RWPE2 (cell line): ENCODE results near the gene GCM1.
A peak's percentile ranks its signal among the peaks of the same experiment; 100 is the strongest.

Experiments used
- ATAC-seq: fragments of 200-7000 bp; cut with Tn5 transposase; 3 replicates; pipeline ENCODE4 v1.9.1; 2021; ENCODE audit warnings: low read depth
- DNase-seq: peaks from one replicate; pipeline ENCODE4 v3.0.0-alpha.2; 2020; ENCODE audit warnings: low spot score
- H3K27ac ChIP-seq: fragments of 450-650 bp; 2 replicates; pipeline ENCODE4 v1.5.1; 2017; ENCODE audit warnings: mild to moderate bottlenecking; ENCODE audit not compliant: poor library complexity, severe bottlenecking
- H3K27me3 ChIP-seq: fragments of 250-450 bp; sonication (Bioruptor Pico); 2 replicates; pipeline ENCODE4 v1.5.1; 2021; ENCODE audit warnings: mild to moderate bottlenecking, moderate library complexity; ENCODE audit not compliant: insufficient read depth, poor library complexity, severe bottlenecking
- H3K36me3 ChIP-seq: fragments of 250-450 bp; sonication (Bioruptor Pico); 2 replicates; pipeline ENCODE4 v1.5.1; 2020; ENCODE audit warnings: low read depth, mild to moderate bottlenecking, moderate library complexity
- H3K4me1 ChIP-seq: fragments of 250-450 bp; sonication (Bioruptor Pico); 2 replicates; pipeline ENCODE4 v1.5.1; 2021; ENCODE audit warnings: mild to moderate bottlenecking, moderate library complexity; ENCODE audit not compliant: insufficient read depth, poor library complexity, severe bottlenecking
- H3K4me3 ChIP-seq: fragments of 250-450 bp; sonication (Bioruptor Pico); 2 replicates; pipeline ENCODE4 v1.5.1; 2021; ENCODE audit warnings: mild to moderate bottlenecking, moderate library complexity; ENCODE audit not compliant: severe bottlenecking
- H3K9me3 ChIP-seq: fragments of 250-450 bp; sonication (Bioruptor Pico); 2 replicates; pipeline ENCODE4 v1.5.1; 2021; ENCODE audit warnings: mild to moderate bottlenecking, moderate library complexity; ENCODE audit not compliant: severe bottlenecking
- TF ChIP-seq, protein P1 (sequence below): fragments of 450-650 bp; IDR thresholded peaks from one replicate; pipeline ENCODE4 v1.5.1; 2017; ENCODE audit warnings: mild to moderate bottlenecking, moderate library complexity; ENCODE audit not compliant: poor library complexity, severe bottlenecking

The GCM1 gene

DNA sequence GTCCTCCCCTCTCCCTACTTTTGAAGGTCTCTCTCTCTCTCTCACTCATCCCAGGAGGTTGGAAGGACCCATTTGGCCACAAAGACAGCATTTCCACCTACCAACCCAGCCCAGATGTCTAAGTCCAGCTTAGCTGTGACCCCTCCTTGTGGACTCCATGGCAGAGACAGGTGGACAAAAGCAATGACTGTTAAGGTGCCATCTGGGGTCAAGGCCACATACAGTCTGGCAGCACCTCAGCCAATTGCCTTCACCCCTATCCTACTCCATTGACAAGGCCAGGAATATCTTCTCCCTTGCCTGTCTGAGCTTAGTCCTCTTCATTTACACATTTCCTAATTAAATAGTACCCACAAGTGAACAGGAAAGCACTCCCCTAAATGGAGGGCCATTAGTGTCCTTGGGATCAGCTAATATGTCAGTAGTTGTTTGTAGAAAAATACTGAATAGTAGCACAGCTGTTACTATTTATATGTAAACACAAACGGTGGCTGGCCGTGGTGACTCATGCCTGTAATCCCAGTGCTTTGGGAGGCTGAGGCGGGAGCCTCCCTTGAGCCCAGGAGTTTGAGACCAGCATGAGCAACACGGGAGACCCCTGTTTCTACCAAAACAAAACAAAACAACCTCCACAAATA, 28.8 kb downstream of the GCM1 start:
- ATAC-seq, result peak; percentile 62
- H3K27ac ChIP-seq, result no peak overlapping the region
- H3K27me3 ChIP-seq, result no peaks in the 10 kb centered on the region
- DNase-seq, result no peak
- TF ChIP-seq, protein P1, sequence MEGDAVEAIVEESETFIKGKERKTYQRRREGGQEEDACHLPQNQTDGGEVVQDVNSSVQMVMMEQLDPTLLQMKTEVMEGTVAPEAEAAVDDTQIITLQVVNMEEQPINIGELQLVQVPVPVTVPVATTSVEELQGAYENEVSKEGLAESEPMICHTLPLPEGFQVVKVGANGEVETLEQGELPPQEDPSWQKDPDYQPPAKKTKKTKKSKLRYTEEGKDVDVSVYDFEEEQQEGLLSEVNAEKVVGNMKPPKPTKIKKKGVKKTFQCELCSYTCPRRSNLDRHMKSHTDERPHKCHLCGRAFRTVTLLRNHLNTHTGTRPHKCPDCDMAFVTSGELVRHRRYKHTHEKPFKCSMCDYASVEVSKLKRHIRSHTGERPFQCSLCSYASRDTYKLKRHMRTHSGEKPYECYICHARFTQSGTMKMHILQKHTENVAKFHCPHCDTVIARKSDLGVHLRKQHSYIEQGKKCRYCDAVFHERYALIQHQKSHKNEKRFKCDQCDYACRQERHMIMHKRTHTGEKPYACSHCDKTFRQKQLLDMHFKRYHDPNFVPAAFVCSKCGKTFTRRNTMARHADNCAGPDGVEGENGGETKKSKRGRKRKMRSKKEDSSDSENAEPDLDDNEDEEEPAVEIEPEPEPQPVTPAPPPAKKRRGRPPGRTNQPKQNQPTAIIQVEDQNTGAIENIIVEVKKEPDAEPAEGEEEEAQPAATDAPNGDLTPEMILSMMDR, result no peak
- peaks cover 14% of the 10 kb centered on the region for H3K4me1 ChIP-seq
- H3K36me3 ChIP-seq, result no peaks in the 10 kb centered on the region
- H3K9me3 ChIP-seq, result no peaks in the 10 kb centered on the region
- H3K4me3 ChIP-seq, result no peak overlapping the region

DNA sequence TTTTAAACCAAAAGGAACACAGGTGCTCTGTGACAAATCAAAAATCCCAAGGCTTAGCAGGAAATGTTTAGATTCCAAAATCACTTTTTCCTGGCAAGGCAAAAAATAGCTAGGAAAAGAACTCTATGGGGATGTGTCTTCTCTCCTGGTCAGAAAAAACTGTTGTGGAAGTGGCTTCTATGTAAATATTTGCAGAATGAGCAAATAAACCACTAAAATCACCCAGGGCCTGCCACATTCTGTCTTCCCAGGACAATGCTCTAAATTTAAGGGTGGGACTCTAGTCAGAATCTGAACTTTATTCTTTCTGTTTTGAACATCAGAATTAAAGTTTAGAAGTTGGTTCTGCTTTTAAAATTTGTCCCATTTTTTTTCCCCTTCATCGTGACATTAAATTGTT, 29.3 kb downstream of the GCM1 start:
- 0 out of 3 replicates have a peak, but pooled peaks have one; percentile 31 for ATAC-seq
- Histone ChIP-seq H3K4me1 (peaks cover 14% of the 10 kb centered on the region), H3K9me3 (no peaks in the 10 kb centered on the region), H3K27me3 (no peaks in the 10 kb centered on the region), H3K36me3 (no peaks in the 10 kb centered on the region), H3K4me3 (no peak overlapping the region), H3K27ac (no peak overlapping the region)
- no peak for DNase-seq
- TF ChIP-seq, protein P1, result no peak

DNA sequence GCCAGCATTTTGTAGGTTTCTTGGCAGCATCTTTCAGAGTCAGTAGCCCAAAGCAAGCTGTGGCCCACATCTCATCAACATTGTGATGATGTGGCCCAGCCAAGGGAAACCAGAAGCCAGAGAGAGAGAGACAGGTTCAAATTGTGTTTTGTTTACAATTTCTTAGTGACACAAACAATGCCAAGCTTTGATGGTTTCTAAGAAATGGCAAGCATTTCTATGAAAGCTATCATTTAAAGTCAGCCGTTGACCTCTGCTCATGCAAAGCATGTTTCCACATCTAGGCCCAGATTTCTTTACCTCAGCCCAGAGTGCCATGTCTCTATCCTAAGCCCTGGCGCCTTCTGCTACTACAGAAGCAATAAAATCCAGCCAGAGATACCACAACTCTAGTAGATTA, 32.9 kb downstream of the GCM1 start:
- Histone ChIP-seq H3K4me3 (no peak overlapping the region), H3K9me3 (no peaks in the 10 kb centered on the region), H3K27ac (no peak overlapping the region), H3K27me3 (no peaks in the 10 kb centered on the region), H3K36me3 (no peaks in the 10 kb centered on the region), H3K4me1 (peaks cover 37% of the 10 kb centered on the region)
- DNase-seq, result no peak
- TF ChIP-seq, protein P1, result no peak
- ATAC-seq, result no peak

DNA sequence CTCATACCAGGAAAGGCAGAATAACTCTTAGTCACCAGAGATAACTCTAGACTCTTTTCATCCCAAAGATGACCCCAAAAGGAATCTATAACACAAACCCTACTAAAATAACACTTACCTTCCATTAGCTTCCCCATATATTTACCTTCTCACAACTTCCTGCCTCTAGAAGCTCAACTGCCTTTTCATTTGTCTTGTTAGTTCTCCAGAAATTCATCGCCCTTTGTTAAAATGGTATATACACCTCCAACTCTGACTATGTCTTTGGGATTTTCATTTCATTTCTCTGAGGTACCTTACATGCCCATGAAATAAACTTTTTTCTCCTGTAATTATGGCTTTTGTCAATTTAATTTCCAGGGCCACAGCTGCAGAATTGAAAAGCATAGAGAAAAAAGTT, 33.5 kb downstream of the GCM1 start:
- Histone ChIP-seq H3K27ac (no peak overlapping the region), H3K27me3 (no peaks in the 10 kb centered on the region), H3K4me1 (peaks cover 34% of the 10 kb centered on the region), H3K4me3 (no peak overlapping the region), H3K36me3 (no peaks in the 10 kb centered on the region), H3K9me3 (no peaks in the 10 kb centered on the region)
- ATAC-seq, result no peak
- TF ChIP-seq, protein P1, result no peak
- DNase-seq, result no peak

DNA sequence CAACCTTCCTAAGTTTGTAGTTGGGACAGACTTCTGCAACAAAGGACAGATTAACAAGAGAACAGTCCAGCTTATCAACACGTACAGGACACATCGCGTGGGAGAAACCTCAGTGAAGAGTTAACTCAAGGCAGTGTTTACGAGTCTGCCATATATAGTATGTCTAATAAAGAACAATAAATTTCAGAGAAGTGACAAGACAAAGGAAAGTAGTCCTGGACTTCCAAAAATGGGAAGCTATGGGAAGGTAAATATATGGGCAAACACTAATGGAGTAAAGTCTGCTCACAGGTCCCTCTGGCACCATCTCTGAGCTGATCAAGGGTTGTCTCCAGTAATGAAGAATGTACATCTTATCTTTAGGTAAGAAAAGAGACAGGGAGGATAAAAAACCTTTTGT, 34.9 kb downstream of the GCM1 start:
- TF ChIP-seq, protein P1, result no peak
- no peak for DNase-seq
- Histone ChIP-seq H3K27ac (peak overlapping the region; percentile 79), H3K27me3 (no peaks in the 10 kb centered on the region), H3K9me3 (no peaks in the 10 kb centered on the region), H3K4me3 (no peak overlapping the region), H3K36me3 (no peaks in the 10 kb centered on the region), H3K4me1 (peaks cover 23% of the 10 kb centered on the region)
- ATAC-seq, result no peak
